D721Med (cell line): ENCODE measurements around the gene F8A1.
"Not testable (repeated sequence)": the region's sequence is repeated elsewhere in the genome, so short reads cannot be mapped to it uniquely, and the experiment has no call there.

Experiments
- DNase-seq: peaks from one replicate; pipeline ENCODE4 v3.0.0; 2011; ENCODE audit warnings: low spot score; ENCODE audit not compliant: insufficient read length
- FAIRE-seq: peaks from 2 replicates; lab custom pipeline; 2011; peaks lifted over from hg19 to GRCh38; lab: Jason Lieb, UNC
- TF ChIP-seq, protein P1 (sequence below): IDR thresholded peaks from 2 replicates; pipeline ENCODE4 v1.5.1; 2012; ENCODE audit warnings: mild to moderate bottlenecking, control low read depth; ENCODE audit not compliant: insufficient read depth; ENCODE audit errors: missing control alignments

The F8A1 gene

DNA sequence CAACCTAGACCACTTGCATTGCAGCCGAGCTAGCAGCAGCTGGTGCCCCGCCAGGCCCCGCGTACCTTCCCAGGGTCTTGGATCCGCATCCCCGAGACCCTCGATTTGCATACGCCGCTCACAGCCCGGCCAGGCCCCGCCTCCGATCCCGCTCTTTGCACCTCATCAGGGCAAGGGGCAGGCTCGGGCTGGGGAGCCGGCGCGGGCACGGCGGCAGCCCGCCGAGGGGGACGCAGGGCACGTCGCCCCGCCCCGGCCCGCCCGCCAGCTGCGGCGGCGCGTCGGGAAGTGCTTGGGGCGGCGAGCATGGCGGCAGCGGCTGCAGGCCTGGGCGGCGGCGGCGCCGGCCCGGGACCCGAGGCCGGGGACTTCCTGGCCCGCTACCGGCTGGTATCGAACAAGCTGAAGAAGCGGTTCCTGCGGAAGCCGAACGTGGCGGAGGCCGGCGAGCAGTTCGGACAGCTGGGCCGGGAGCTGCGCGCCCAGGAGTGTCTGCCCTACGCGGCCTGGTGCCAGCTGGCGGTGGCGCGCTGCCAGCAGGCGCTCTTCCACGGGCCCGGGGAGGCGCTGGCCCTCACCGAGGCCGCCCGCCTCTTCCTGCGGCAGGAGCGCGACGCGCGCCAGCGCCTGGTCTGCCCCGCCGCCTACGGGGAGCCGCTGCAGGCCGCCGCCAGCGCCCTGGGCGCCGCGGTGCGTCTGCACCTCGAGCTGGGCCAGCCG, at the start of gene F8A1:
TSS of gene F8A1 (plus strand) at position 287 of the 720 bp plus-strand sequence. CDS start at position 307, 20 bp downstream.
- not testable (repeated sequence) for FAIRE-seq, DNase-seq

DNA sequence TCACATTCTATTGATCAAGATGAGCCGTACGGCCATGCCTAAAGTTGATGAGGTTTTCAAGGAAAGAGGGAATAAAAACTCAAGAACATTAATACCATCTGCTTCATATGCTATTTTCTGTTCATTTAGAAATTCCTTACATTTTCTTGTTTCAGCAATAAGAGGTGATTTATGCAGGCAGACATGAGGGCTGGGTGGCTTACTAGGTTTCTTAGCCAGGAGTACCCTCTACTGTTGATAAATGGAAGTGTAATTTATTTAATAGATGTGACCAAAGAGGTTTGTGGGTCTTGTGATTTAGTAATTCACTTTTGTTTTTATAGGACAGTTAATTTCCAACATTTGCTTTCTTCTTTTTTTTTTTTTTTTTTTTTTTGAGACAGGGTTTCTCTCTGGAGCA, 45.3 kb upstream of the F8A1 start:
- DNase-seq (no peak), FAIRE-seq (peak; percentile 29)
- TF ChIP-seq, protein P1, sequence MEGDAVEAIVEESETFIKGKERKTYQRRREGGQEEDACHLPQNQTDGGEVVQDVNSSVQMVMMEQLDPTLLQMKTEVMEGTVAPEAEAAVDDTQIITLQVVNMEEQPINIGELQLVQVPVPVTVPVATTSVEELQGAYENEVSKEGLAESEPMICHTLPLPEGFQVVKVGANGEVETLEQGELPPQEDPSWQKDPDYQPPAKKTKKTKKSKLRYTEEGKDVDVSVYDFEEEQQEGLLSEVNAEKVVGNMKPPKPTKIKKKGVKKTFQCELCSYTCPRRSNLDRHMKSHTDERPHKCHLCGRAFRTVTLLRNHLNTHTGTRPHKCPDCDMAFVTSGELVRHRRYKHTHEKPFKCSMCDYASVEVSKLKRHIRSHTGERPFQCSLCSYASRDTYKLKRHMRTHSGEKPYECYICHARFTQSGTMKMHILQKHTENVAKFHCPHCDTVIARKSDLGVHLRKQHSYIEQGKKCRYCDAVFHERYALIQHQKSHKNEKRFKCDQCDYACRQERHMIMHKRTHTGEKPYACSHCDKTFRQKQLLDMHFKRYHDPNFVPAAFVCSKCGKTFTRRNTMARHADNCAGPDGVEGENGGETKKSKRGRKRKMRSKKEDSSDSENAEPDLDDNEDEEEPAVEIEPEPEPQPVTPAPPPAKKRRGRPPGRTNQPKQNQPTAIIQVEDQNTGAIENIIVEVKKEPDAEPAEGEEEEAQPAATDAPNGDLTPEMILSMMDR = peak; percentile 43

DNA sequence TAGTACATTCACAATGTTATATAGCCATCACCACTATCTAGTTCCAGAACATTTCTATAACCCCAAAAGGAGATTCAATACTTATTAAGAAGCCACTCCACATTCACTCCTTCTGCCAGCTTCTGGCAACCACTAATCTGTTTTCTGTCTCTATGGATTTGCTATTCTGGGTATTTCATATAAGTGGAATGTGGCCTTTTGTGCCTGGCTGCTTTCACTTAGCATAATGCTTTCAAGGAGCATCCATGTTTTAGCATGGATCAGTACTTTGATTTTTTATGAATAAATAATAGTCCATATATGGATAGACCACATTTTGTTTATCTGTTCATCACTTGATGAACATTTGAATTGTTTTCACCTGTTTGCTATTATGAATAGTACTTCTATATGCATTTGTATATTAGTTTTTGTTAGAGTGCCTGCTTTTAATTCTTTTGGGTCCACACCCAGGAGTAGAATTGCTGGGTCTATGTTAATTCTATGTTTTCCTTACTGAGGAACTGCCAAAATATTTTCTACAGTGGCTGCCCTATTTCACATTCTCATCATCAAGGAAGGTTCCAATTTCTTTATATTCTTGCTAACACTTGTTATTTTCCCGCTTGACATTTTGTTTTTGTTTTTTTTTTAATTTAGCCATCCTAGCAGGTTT, 35.1 kb upstream of the F8A1 start:
- TF ChIP-seq, protein P1 = no peak
- no peak for DNase-seq
- FAIRE-seq = no peak

DNA sequence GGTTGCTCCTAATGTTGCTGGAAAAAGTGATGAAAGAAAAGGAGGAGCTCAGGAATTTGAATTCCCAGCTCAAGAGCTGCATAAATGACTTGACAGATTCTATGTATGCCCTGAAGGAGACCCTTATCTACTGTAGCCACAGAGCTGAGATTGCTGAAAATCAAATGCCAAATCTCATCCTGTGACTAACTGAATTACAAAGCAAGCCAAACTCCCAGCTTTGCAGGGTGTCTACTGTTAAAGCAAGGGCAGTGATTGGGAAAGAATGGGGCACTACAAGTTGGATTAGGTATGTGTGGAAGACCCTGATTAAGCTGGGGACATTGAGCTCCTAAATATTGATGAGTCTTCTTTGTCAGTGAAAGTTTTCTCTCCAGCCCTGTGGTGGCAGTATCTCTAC, 30.9 kb upstream of the F8A1 start:
- no peak for FAIRE-seq
- no peak for DNase-seq

DNA sequence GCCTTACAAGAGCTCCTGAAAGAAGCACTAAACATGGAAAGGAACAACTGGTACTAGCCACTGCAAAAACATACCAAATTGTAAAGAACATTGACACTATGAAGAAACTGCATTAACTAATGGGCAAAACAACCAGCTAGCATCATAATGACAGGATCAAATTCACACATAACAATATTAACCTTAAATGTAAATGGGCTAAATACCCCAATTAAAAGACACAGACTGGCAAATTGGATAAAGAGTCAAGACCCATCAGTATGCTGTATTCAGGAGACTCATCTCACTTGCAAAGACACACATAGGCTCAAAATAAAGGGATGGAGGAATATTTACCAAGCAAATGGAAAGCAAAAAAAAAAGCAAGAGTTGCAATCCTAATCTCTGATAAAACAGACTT, 17.6 kb upstream of the F8A1 start:
- FAIRE-seq, DNase-seq: not testable (repeated sequence)

More for the DNA sequence above, 30.9 kb upstream of the F8A1 start:
- TF ChIP-seq, protein P1 = no peak

DNA sequence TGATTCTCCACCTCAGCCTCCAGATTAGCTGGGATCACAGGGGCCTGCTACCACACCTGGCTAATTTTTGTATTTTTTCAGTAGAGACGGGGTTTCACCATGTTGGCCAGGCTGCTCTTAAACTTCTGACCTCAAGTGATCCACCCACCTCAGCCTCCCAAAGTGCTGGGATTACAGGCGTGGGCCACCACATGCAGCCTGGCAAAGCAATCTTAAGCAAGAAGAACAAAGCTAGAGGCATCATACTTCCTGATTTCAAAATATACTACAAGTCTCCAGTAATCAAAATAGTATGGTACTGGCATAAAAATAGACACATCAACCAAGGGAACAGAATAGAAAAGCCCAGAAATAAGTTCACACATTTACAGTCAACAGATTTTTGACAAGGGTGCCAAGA, 12.8 kb upstream of the F8A1 start:
- DNase-seq (no peak), FAIRE-seq (no peak)
- TF ChIP-seq, protein P1 = no peak

DNA sequence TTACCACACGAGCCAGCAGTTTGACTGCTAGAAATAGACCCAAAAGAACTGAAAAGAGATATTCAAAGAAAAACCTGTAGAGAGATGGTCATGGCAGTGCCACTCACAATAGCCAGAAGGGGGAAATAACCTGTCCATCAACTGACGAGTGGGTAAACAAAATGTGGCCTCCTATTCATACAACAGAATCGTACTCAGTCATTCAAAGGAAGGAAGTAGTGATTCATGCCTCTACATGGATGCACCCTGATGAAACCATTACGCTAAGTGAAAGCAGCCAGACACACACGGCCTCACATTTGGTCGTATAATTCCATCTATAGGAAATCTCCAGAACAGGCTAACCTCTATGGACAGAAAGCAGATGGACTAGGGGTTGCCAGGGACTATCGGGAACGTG, 2.1 kb upstream of the F8A1 start:
- FAIRE-seq = not testable (repeated sequence)

DNA sequence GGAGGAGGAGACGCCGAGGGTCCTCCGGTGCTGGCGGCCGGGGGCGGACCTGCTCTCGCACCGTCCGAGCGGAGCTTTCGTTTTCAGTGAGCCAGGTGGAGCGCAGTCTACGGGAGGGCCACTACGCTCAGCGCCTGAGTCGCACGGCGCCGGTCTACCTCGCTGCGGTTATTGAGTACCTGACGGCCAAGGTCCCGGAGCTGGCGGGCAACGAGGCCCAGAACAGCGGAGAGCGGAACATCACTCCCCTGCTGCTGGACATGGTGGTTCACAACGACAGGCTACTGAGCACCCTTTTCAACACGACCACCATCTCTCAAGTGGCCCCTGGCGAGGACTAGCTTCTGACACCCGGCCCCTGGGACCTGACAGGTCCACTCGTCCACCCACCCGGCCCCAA, 1.1 kb upstream of the F8A1 start:
- not testable (repeated sequence) for FAIRE-seq, DNase-seq

More for the DNA sequence above, 2.1 kb upstream of the F8A1 start:
- not testable (repeated sequence) for DNase-seq

DNA sequence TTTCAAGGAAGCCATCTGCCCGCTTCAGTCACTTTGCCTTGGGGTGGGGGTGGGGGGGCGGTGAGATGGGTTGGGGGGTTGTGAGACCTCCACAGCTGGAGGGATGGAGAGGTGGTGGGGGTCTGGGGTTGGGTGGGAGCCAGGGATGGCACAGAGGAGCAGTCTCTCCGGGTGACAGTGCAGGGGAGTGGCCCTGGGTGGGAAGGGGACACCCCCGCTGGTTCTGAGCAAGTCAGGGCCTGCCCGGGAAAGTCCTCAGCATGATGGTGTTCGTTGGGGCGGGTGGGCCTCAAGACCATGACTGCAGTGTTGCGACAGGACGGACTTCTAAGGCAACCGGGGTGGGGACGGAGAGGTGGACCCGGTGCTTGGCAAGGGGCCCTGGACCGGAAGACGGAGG, 606 bp upstream of the F8A1 start:
- not testable (repeated sequence) for FAIRE-seq, DNase-seq

DNA sequence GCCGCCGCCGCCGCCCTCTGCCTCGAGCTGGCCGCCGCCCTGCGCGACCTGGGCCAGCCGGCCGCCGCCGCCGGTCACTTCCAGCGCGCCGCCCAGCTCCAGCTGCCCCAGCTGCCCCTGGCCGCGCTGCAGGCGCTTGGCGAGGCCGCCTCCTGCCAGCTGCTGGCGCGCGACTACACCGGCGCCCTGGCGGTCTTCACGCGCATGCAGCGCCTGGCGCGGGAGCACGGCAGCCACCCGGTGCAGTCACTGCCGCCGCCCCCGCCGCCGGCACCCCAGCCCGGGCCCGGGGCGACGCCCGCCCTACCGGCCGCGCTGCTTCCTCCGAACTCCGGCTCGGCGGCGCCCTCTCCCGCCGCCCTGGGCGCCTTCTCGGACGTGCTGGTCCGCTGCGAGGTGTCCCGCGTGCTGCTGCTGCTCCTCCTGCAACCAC, 650 bp downstream of the F8A1 start:
- FAIRE-seq, DNase-seq: not testable (repeated sequence)
